HL-60 (cell line): ENCODE measurements around the gene AFDN.

ENCODE experiments used
- POLR2AphosphoS5 ChIP-seq: IDR thresholded peaks from 2 replicates; pipeline ENCODE4 v1.6.1; 2012; ENCODE audit warnings: low read depth
- TF ChIP-seq, protein P1 (sequence below): IDR thresholded peaks from one replicate; pipeline ENCODE4 v1.5.1; 2011; ENCODE audit warnings: low read length, control low read depth, inconsistent platforms; ENCODE audit not compliant: insufficient read depth
- TF ChIP-seq, protein P2 (sequence below): IDR thresholded peaks from 2 replicates; pipeline ENCODE4 v1.6.1; 2012; ENCODE audit warnings: low read depth; ENCODE audit not compliant: insufficient replicate concordance

DNA sequence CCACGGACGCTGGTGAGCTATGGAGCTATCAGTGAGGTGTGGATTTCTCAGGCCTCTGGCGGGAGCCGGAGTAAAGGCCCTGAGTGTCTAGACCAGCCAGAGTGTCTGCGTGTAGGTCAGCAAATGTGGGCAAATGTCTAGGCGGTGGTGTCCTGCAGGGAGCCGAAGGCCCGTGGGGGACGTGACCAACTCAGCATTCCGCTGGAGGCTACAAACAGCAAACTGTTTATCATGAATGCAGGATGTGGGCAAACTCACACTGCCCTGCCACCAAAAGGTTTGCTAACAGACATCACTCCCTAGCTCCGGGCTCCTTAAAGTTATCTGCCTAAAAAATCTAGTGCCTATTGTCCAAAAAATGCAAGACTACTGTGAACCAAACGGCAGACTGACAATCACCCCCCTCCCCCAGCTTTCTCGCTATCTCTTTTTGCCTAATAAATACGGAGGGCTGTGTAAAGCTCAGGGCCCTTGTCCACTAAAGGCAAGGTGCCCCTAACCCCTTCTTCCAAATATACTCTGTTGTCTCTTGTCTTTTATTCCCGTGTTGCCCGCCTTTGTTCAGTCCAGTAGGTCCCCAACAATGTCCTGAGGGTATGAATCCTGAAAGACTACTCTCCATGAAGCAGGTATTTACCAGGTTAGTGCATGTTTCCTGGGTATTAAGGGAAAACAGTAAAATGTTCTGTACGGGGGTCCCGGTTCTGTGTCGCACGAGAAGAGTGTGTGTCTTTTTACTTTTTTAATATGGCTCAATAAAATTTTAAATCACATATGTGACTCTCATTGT is 29.0 kb upstream of the AFDN start:
- TF ChIP-seq, protein P1, sequence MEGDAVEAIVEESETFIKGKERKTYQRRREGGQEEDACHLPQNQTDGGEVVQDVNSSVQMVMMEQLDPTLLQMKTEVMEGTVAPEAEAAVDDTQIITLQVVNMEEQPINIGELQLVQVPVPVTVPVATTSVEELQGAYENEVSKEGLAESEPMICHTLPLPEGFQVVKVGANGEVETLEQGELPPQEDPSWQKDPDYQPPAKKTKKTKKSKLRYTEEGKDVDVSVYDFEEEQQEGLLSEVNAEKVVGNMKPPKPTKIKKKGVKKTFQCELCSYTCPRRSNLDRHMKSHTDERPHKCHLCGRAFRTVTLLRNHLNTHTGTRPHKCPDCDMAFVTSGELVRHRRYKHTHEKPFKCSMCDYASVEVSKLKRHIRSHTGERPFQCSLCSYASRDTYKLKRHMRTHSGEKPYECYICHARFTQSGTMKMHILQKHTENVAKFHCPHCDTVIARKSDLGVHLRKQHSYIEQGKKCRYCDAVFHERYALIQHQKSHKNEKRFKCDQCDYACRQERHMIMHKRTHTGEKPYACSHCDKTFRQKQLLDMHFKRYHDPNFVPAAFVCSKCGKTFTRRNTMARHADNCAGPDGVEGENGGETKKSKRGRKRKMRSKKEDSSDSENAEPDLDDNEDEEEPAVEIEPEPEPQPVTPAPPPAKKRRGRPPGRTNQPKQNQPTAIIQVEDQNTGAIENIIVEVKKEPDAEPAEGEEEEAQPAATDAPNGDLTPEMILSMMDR: no peak
- no peak for TF ChIP-seq POLR2AphosphoS5
- TF ChIP-seq, protein P2, sequence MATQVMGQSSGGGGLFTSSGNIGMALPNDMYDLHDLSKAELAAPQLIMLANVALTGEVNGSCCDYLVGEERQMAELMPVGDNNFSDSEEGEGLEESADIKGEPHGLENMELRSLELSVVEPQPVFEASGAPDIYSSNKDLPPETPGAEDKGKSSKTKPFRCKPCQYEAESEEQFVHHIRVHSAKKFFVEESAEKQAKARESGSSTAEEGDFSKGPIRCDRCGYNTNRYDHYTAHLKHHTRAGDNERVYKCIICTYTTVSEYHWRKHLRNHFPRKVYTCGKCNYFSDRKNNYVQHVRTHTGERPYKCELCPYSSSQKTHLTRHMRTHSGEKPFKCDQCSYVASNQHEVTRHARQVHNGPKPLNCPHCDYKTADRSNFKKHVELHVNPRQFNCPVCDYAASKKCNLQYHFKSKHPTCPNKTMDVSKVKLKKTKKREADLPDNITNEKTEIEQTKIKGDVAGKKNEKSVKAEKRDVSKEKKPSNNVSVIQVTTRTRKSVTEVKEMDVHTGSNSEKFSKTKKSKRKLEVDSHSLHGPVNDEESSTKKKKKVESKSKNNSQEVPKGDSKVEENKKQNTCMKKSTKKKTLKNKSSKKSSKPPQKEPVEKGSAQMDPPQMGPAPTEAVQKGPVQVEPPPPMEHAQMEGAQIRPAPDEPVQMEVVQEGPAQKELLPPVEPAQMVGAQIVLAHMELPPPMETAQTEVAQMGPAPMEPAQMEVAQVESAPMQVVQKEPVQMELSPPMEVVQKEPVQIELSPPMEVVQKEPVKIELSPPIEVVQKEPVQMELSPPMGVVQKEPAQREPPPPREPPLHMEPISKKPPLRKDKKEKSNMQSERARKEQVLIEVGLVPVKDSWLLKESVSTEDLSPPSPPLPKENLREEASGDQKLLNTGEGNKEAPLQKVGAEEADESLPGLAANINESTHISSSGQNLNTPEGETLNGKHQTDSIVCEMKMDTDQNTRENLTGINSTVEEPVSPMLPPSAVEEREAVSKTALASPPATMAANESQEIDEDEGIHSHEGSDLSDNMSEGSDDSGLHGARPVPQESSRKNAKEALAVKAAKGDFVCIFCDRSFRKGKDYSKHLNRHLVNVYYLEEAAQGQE: no peak
